ENCODE data around the gene LYPD8.

DNA sequence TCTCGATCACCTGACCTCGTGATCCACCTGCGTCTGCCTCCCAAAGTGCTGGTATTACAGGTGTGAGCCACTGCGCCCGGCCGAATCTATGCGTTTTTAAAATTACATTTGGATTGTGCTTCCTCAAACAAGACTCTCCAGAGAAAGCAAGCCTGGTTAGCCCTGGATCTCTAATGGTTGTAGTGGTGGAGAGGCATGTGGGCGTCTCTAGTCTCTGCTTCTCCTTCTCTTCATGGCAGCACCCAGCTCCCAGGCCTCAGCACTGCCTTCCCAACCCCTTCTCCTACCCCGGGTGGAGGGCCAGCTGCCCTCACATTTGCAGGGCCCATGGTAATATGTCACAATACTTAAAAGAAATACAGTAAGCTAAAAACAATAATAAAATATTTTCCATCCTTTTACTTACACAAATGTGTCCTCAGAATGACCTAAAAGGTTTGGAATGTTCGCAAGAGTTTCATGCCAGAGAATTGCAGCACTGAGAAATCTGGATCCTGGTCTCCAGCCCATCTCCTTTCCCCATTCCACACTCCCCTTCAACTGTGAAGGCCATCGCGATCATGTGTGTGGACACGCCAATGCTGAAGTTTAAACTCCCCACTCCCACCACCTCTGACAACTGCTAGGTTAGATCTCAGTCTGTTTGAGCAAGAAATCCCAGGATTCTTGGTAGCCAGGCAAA lies 60.0 kb downstream of the LYPD8 start:
- TF ChIP-seq, protein P1, sequence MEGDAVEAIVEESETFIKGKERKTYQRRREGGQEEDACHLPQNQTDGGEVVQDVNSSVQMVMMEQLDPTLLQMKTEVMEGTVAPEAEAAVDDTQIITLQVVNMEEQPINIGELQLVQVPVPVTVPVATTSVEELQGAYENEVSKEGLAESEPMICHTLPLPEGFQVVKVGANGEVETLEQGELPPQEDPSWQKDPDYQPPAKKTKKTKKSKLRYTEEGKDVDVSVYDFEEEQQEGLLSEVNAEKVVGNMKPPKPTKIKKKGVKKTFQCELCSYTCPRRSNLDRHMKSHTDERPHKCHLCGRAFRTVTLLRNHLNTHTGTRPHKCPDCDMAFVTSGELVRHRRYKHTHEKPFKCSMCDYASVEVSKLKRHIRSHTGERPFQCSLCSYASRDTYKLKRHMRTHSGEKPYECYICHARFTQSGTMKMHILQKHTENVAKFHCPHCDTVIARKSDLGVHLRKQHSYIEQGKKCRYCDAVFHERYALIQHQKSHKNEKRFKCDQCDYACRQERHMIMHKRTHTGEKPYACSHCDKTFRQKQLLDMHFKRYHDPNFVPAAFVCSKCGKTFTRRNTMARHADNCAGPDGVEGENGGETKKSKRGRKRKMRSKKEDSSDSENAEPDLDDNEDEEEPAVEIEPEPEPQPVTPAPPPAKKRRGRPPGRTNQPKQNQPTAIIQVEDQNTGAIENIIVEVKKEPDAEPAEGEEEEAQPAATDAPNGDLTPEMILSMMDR (IDR thresholded peaks at IDR 0.05; ENCODE audit: low read depth, low read length, poor library complexity, severe bottlenecking), result no peak
- TF ChIP-seq EZH2phosphoT487 (IDR thresholded peaks at IDR 0.05; ENCODE audit: borderline replicate concordance, low read length), result no peak

All from DOHH2 (cell line).